HG03025 (cell line): Measurements from ENCODE around the gene KIF19.
"Not testable (repeated sequence)": the region's sequence is repeated elsewhere in the genome, so short reads cannot be mapped to it uniquely, and the experiment has no call there.

ENCODE experiments used
- ATAC-seq: cut with Tn5 transposase; IDR thresholded peaks from one replicate; pipeline ENCODE4 v1.9.1; 2021; ENCODE audit warnings: mild to moderate bottlenecking, moderate library complexity; ENCODE audit not compliant: unreplicated experiment, low FRiP score

The KIF19 gene

GRCh38 chr17:74387365-74388218, 61.6 kb downstream of the KIF19 start:
- no peak for ATAC-seq

GRCh38 chr17:74389084-74389753, 63.2 kb downstream of the KIF19 start:
- ATAC-seq = no peak

- ATAC-seq = no peak
These were observed 64.1 kb downstream of the KIF19 start for GRCh38 chr17:74389937-74390679.

- ATAC-seq = no peak
These were observed 64.9 kb downstream of the KIF19 start for GRCh38 chr17:74390680-74391653.

- ATAC-seq = no peak
These were observed 65.7 kb downstream of the KIF19 start for GRCh38 chr17:74391771-74392170.

- no peak for ATAC-seq
These were observed 66.8 kb downstream of the KIF19 start for GRCh38 chr17:74392848-74393247.

- no peak for ATAC-seq
These were observed 67.4 kb downstream of the KIF19 start for GRCh38 chr17:74393346-74393942.

GRCh38 chr17:74394275-74394950, 68.4 kb downstream of the KIF19 start:
- ATAC-seq = no peak

- no peak for ATAC-seq
These were observed 69.0 kb downstream of the KIF19 start for GRCh38 chr17:74394977-74395376.

- ATAC-seq = no peak
These were observed 70.5 kb downstream of the KIF19 start for GRCh38 chr17:74396567-74396966.

GRCh38 chr17:74402048-74402447, 76.0 kb downstream of the KIF19 start:
- no peak for ATAC-seq

GRCh38 chr17:74403512-74404137, 77.6 kb downstream of the KIF19 start:
- no peak for ATAC-seq

- ATAC-seq = no peak
These were observed 78.2 kb downstream of the KIF19 start for GRCh38 chr17:74404218-74404617.

- ATAC-seq = no peak
These were observed 78.8 kb downstream of the KIF19 start for GRCh38 chr17:74404789-74405188.

- ATAC-seq = not testable (repeated sequence)
These were observed 79.3 kb downstream of the KIF19 start for GRCh38 chr17:74405311-74405710.
